ENCODE data around the gene USF3. TPM values are rescaled to one million over a fixed set of nuclear protein-coding genes. Genes with fewer than 3 reads are reported as not detected.
A peak's percentile ranks its signal among the peaks of the same experiment; 100 is the strongest.

Gene USF3
- total and polyA plus RNA-seq, 2 of the 13 experiments (the other 11 are each of a cell fraction or from before 2014, with no cell fraction given): 6.3 to 15.2 TPM

DNA sequence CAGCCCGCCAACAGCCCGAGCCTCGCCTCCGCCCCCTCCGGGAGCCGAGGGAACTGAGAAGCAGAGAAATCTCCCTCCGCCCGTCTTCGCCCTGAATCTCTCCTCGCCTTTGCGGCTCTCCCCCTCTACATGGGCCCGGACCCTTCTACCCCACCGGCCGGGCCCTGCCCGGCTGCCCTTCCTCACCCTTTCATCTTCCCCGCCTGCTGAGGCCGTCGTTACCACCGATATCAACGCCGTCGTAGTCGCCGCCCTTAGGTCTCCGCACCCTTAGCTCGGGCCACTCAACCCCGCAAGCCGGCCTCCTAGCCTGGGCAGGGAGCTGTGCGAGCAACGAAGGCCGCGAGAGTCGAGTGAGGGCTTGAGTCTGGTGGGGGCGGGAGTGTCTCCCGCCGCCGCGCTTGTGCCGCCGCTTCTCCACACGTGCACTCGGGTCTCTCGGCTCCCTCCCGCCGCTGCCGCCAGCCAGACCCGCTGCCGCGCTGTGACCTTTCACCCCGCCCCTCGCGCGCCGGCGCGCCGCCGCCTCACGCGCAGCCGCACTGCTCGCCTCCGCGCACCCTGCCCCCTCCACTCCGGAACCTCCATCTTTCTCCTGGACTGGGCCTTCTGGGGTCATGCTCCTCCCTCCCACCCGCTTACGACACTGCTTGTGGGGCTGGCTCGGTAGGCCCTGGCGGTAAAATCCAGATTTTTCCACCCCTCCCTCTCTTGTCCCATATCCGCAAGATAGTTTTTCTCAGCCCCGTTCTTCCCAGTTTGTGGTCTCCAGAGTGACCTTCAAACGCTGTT is 49.5 kb upstream of the USF3 start, which contains the start of gene NAA50 (continued):
- TF ChIP-seq SRSF1 (optimal IDR thresholded peaks at IDR 0.05; ENCODE audit: low read depth, low read length): peak; percentile 80
- TF ChIP-seq, protein P1, sequence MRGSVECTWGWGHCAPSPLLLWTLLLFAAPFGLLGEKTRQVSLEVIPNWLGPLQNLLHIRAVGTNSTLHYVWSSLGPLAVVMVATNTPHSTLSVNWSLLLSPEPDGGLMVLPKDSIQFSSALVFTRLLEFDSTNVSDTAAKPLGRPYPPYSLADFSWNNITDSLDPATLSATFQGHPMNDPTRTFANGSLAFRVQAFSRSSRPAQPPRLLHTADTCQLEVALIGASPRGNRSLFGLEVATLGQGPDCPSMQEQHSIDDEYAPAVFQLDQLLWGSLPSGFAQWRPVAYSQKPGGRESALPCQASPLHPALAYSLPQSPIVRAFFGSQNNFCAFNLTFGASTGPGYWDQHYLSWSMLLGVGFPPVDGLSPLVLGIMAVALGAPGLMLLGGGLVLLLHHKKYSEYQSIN (CRISPR knock-in tag; IDR thresholded peaks at IDR 0.05; ENCODE audit: borderline replicate concordance): no peak
- TF ChIP-seq, protein P2, sequence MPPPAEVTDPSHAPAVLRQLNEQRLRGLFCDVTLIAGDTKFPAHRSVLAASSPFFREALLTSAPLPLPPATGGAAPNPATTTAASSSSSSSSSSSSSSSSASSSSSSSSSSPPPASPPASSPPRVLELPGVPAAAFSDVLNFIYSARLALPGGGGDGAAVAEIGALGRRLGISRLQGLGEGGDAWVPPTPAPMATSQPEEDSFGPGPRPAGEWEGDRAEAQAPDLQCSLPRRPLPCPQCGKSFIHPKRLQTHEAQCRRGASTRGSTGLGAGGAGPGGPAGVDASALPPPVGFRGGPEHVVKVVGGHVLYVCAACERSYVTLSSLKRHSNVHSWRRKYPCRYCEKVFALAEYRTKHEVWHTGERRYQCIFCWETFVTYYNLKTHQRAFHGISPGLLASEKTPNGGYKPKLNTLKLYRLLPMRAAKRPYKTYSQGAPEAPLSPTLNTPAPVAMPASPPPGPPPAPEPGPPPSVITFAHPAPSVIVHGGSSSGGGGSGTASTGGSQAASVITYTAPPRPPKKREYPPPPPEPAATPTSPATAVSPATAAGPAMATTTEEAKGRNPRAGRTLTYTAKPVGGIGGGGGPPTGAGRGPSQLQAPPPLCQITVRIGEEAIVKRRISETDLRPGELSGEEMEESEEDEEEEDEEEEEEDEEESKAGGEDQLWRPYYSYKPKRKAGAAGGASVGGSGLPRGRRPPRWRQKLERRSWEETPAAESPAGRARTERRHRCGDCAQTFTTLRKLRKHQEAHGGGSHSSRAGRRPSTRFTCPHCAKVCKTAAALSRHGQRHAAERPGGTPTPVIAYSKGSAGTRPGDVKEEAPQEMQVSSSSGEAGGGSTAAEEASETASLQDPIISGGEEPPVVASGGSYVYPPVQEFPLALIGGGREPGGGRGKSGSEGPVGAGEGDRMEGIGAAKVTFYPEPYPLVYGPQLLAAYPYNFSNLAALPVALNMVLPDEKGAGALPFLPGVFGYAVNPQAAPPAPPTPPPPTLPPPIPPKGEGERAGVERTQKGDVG (CRISPR knock-in tag; IDR thresholded peaks at IDR 0.05; ENCODE audit: borderline replicate concordance): 0 out of 2 replicates have a peak, but pooled peaks have one; percentile 6
- peak; percentile 53; the same call in 1 of the 2 replicates for TF ChIP-seq ZNF253 (CRISPR knock-in tag; IDR thresholded peaks at IDR 0.05; ENCODE audit: borderline replicate concordance)
- TF ChIP-seq FIP1L1 (IDR thresholded peaks at IDR 0.05; ENCODE audit: borderline replicate concordance, insufficient read depth, low read depth, low read length): 0 out of 2 replicates have a peak, but pooled peaks have one; percentile 41
- no peak for TF ChIP-seq MTA3 (CRISPR knock-in tag; IDR thresholded peaks at IDR 0.05)
- TF ChIP-seq PHF8 (CRISPR knock-in tag; IDR thresholded peaks at IDR 0.05): peak; percentile 86
- TF ChIP-seq PHF21A (CRISPR knock-in tag; IDR thresholded peaks at IDR 0.05): peak; percentile 27; the same call in 1 of the 2 replicates
- TF ChIP-seq NFKB2 (CRISPR knock-in tag; IDR thresholded peaks at IDR 0.05; ENCODE audit: borderline replicate concordance): no peak
- TF ChIP-seq ZKSCAN8 (CRISPR knock-in tag; IDR thresholded peaks at IDR 0.05; ENCODE audit: borderline replicate concordance): 0 out of 2 replicates have a peak, but pooled peaks have one; percentile 13
- TF ChIP-seq ZBTB38 (CRISPR knock-in tag; IDR thresholded peaks at IDR 0.05): peak; percentile 15; the same call in 1 of the 2 replicates
- TF ChIP-seq ZNF431 (CRISPR knock-in tag; IDR thresholded peaks at IDR 0.05; ENCODE audit: borderline replicate concordance, low read depth): 0 out of 2 replicates have a peak, but pooled peaks have one; percentile 57
- peak; percentile 74; the same call in 1 of the 2 replicates for TF ChIP-seq RELA (CRISPR knock-in tag; IDR thresholded peaks at IDR 0.05)
- peak; percentile 67; the same call in 1 of the 2 replicates for TF ChIP-seq ARNT2 (CRISPR knock-in tag; IDR thresholded peaks at IDR 0.05; ENCODE audit: low read depth)
- peak; percentile 71; the same call in 1 of the 2 replicates for TF ChIP-seq ZNF333 (CRISPR knock-in tag; IDR thresholded peaks at IDR 0.05; ENCODE audit: borderline replicate concordance)
- TF ChIP-seq U2AF1 (optimal IDR thresholded peaks at IDR 0.05; ENCODE audit: low read depth, low read length): peak; percentile 21
- TF ChIP-seq HOXA3 (CRISPR knock-in tag; IDR thresholded peaks at IDR 0.05): peak; percentile 80
- no peak for TF ChIP-seq RFXANK (CRISPR knock-in tag; IDR thresholded peaks at IDR 0.05)
- 0 out of 2 replicates have a peak, but pooled peaks have one; percentile 26 for TF ChIP-seq RNF2 (conservative IDR thresholded peaks at IDR 0.05; ENCODE audit: low read depth)
- TF ChIP-seq TBL1XR1 (IDR thresholded peaks at IDR 0.05; ENCODE audit: borderline replicate concordance, low read length, partially characterized antibody): peak; percentile 7
- TF ChIP-seq, protein P3, sequence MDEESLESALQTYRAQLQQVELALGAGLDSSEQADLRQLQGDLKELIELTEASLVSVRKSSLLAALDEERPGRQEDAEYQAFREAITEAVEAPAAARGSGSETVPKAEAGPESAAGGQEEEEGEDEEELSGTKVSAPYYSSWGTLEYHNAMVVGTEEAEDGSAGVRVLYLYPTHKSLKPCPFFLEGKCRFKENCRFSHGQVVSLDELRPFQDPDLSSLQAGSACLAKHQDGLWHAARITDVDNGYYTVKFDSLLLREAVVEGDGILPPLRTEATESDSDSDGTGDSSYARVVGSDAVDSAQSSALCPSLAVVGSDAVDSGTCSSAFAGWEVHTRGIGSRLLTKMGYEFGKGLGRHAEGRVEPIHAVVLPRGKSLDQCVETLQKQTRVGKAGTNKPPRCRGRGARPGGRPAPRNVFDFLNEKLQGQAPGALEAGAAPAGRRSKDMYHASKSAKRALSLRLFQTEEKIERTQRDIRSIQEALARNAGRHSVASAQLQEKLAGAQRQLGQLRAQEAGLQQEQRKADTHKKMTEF (CRISPR knock-in tag; IDR thresholded peaks at IDR 0.05): peak; percentile 16; the same call in 1 of the 2 replicates
- TF ChIP-seq CREB1 (IDR thresholded peaks at IDR 0.05): no peak
- TF ChIP-seq CREB1 (CRISPR knock-in tag; IDR thresholded peaks at IDR 0.05): no peak
- peak; percentile 82 for TF ChIP-seq ZNF446 (CRISPR knock-in tag; IDR thresholded peaks at IDR 0.05)
